Posterior vena cava (tissue), 2 donors: ENCODE data around the gene GABARAP. TPM values are rescaled to one million over a fixed set of nuclear protein-coding genes. Genes with fewer than 3 reads are reported as not detected.
A peak's percentile ranks its signal among the peaks of the same experiment; 100 is the strongest.
"Not testable (repeated sequence)": the region's sequence is repeated elsewhere in the genome, so short reads cannot be mapped to it uniquely, and the experiment has no call there.

Source experiments
- DNase-seq: peaks from one replicate; pipeline ENCODE4 v3.0.0-alpha.2; 2020; ENCODE audit warnings: low spot score
- intact Hi-C, 2 donors: fragments of 100-400 bp; cut with DNase I; formaldehyde crosslinking; loops; one replicate each; pipeline versions ENCODE4 v1.14.1 to v1.14.2; 2022 to 2023
- total RNA-seq, 2 donors: library from RNA; stranded (reverse); fragmentation: NEBNext Ultra II Directional; extraction: Animal tissue kit (Norgen Biotek cat#: 25700); gene quantifications; one replicate each; pipeline ENCODE4 v1.2.1, GENCODE V29; 2021
- donor health status: DM: yes; HTN: yes; CAD: no.
- donor health status: DM: yes; HTN: yes; CAD: no.

The GABARAP gene
- total RNA-seq, 2 donors from 2014 or later, result 341 to 405 TPM

- DNase-seq, intact Hi-C loops: not testable (repeated sequence)
Measured at GRCh38 chr17:7243838-7244237, 1.6 kb upstream of the GABARAP start.

GRCh38 chr17:7243453-7243729, 1.1 kb upstream of the GABARAP start:
- DNase-seq, result no peak
- intact Hi-C loops, result no loop called here

- intact Hi-C loops, result no loop called here
- DNase-seq, result peak; percentile 99
Measured at GRCh38 chr17:7242717-7243452, 636 bp upstream of the GABARAP start.

- intact Hi-C loops, result no loop called here
- no peak for DNase-seq
Measured at GRCh38 chr17:7241090-7241733, 1.0 kb downstream of the GABARAP start.

- intact Hi-C loops, result no loop called here
- no peak for DNase-seq
Measured at GRCh38 chr17:7240375-7240774, 1.9 kb downstream of the GABARAP start.

GRCh38 chr17:7239091-7240027, 2.9 kb downstream of the GABARAP start, which contains the start of gene PHF23:
Gene PHF23, minus strand, starts transcription at chr17:7239457. Its CDS starts 178 bp downstream, at chr17:7239279.
- peak; percentile 100 for DNase-seq
- intact Hi-C loops, result no loop called here

- no peak for DNase-seq
- intact Hi-C loops, result no loop called here
Measured at GRCh38 chr17:7238420-7239090, 3.7 kb downstream of the GABARAP start.

GRCh38 chr17:7237761-7238419, 4.4 kb downstream of the GABARAP start:
- DNase-seq, result peak; percentile 94
- intact Hi-C loops, result no loop called here

- DNase-seq, result no peak
- intact Hi-C loops, result no loop called here
Measured at GRCh38 chr17:7237266-7237760, 4.9 kb downstream of the GABARAP start.

- DNase-seq, result no peak
- intact Hi-C loops, result no loop called here
Measured at GRCh38 chr17:7236808-7237207, 5.4 kb downstream of the GABARAP start.

GRCh38 chr17:7235693-7236665, 6.3 kb downstream of the GABARAP start:
- DNase-seq, result no peak
- intact Hi-C loops, result no loop called here

- peak; percentile 98 for DNase-seq
- intact Hi-C loops, result loop anchor here in 1 of 2 donors (5.0 kb wide), 1 partner anchor 913 kb away; no protein-coding TSS in a partner anchor
Measured at GRCh38 chr17:7234083-7234951, 7.9 kb downstream of the GABARAP start, which contains the start of gene DVL2. Gene DVL2, minus strand, starts transcription at chr17:7234517. Its CDS starts 255 bp downstream, at chr17:7234262.

- DNase-seq, result no peak
- intact Hi-C loops, result loop anchor here in 1 of 2 donors (5.0 kb wide), 1 partner anchor 914 kb away; no protein-coding TSS in a partner anchor
Measured at GRCh38 chr17:7233701-7234082, 8.6 kb downstream of the GABARAP start.

- intact Hi-C loops, result loop anchor here in 1 of 2 donors (5.0 kb wide), 1 partner anchor 915 kb away; no protein-coding TSS in a partner anchor
- DNase-seq, result no peak
Measured at GRCh38 chr17:7232114-7232513, 10.1 kb downstream of the GABARAP start.

GRCh38 chr17:7229504-7229903, 12.7 kb downstream of the GABARAP start:
- intact Hi-C loops, result no loop called here
- no peak for DNase-seq

- DNase-seq, result no peak
- intact Hi-C loops, result no loop called here
Measured at GRCh38 chr17:7228920-7229319, 13.3 kb downstream of the GABARAP start.
